ENCODE data around the gene PARVB. TPM values are rescaled to one million over a fixed set of nuclear protein-coding genes. Genes with fewer than 3 reads are reported as not detected.
A peak's percentile ranks its signal among the peaks of the same experiment; 100 is the strongest.

PARVB gene
- total RNA-seq, 1 donor from 2014 or later = 122 TPM

DNA sequence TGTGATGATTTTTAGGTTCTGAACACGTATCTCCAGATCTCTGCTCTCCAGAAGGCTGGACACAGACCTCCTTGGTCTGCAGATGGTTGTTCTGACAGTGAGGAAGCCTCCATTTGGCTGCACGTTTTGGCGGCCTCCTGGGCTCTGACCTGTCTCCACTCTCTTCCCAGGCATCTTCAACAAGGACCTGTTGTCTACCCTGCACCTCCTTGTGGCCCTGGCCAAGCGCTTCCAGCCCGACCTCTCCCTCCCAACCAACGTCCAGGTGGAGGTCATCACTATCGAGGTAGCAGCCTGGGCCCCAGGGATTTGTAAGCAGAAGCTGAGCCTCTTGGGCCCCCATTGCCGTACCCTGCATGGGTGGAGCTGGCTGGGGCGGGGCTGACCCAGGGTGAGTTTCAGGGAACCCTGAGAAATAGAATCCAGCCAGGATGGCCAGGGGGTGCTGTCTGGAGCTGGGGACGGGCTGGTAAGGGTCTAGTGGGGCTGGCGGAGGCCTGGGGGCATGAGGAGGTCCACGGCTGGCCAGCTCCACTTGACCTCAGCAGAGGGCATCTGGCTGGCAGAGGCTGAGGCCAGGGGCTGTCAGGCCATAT is 166.4 kb downstream of the PARVB start:
- H3K27me3 Mint-ChIP-seq (ENCODE audit: low read depth) = no peaks in the 10 kb centered on the region
- peaks cover 29% of the 10 kb centered on the region for H3K4me1 Mint-ChIP-seq (ENCODE audit: low read depth)
- H3K9me3 Mint-ChIP-seq = no peaks in the 10 kb centered on the region
- no peak overlapping the region for H3K27ac Mint-ChIP-seq
- peaks cover 43% of the 10 kb centered on the region for H3K36me3 Mint-ChIP-seq (ENCODE audit: low read depth)
- no peak overlapping the region for H3K4me3 Mint-ChIP-seq (ENCODE audit: low read depth)
- DNase-seq (ENCODE audit: low spot score) = no peak
- intact Hi-C loops (cut with micrococcal nuclease) = no loop called here

DNA sequence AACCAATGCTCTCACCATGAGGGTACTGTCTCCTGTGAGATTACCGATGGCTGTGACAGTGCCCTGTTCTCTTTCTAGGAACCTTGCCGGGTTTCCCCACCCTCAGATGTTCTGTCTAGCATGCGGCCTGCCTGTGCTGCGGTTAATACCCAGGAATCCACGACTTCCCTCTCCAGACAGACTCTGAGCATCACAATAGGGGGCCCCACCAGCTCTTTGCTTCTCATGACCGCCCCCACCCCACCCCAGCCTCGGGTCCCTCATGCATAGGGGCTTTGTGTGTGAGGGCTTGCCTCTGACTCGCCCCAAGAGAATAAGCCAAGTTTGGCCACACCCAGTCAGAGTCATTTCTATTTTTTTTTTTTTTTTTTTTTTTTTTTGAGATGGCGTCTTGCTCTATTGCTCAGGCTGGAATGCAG is 166.9 kb downstream of the PARVB start:
- Mint-ChIP-seq H3K27me3 (ENCODE audit: low read depth) (no peaks in the 10 kb centered on the region), H3K9me3 (no peaks in the 10 kb centered on the region), H3K4me3 (ENCODE audit: low read depth) (no peak overlapping the region), H3K36me3 (ENCODE audit: low read depth) (peaks cover 43% of the 10 kb centered on the region), H3K4me1 (ENCODE audit: low read depth) (peaks cover 29% of the 10 kb centered on the region), H3K27ac (peak overlapping the region; percentile 55)
- no peak for DNase-seq (ENCODE audit: low spot score)
- intact Hi-C loops (cut with micrococcal nuclease) = loop anchor here (1.0 kb wide), 1 partner anchor 9 kb away; no protein-coding TSS in a partner anchor

DNA sequence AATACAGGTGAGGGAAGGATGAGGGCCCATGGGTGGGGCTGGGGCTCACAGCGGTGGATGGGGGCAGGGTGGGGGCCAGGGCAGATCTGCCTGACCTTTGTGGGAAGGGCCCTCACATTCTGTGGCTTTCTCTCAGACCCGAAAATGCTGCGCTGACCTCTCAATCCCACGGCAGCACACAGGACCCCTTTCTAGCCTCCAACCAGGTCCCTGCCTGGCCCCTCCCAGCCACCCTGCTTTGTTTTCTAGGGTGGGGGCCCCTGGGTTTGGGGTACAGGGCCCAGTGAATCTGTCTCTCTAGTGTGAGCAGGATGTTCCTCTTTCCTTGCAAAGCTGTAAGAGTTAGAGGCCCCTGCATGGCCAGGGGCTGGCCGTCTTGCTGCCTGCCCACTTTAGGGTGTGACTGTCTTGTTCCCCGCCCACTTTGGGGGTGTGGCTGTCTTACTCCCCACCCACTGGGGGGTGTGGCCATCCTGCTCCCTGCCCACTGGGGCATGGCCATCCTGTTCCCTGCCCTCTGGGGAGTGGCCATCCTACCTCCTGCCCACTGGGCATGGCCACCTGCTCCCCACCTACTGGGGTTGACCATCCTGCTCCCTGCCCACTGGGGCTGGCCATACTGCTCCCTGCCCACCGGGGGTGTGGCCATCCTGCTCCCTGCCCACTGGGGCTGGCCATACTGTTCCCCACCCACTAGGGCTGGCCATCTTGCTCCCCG is 168.2 kb downstream of the PARVB start:
- Mint-ChIP-seq H3K27ac (no peak overlapping the region), H3K4me3 (ENCODE audit: low read depth) (no peak overlapping the region), H3K36me3 (ENCODE audit: low read depth) (peaks cover 38% of the 10 kb centered on the region), H3K4me1 (ENCODE audit: low read depth) (peaks cover 29% of the 10 kb centered on the region), H3K27me3 (ENCODE audit: low read depth) (no peaks in the 10 kb centered on the region), H3K9me3 (no peaks in the 10 kb centered on the region)
- DNase-seq (ENCODE audit: low spot score) = peak; percentile 43
- intact Hi-C loops (cut with micrococcal nuclease) = no loop called here

DNA sequence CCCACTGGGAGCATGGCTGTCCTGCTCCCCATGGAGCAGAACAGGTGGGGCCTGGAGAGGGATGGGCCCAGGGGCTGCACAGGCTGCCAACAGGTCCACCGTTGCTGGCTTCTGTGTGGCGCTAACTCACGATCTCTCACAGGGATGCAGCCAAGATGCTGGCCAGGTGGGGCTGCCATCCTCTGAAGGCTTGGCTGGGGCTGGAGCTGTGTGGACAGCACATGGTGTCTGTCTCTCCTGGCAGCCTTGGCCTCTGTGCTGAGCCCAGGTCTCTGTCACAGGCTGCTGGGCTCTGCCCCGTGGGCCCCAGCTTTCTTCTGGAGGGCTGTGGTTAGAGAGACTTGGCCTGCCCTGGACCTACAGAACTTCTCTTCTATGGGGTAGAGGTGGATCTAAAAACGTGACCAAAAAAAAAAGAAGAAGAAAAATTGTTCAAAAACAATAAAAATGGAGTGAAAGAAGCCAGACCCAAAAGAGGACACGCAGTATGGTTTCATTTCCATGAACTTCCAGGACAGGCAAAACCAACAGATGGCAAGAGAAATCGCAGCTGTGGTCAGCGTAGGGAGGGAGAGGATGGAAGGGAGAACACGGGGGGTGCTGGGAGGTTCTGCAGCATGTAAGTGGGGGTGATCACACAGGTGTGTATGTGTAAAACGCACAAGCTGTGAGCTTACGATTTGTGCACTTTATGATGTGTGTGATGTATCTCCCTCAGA is 168.9 kb downstream of the PARVB start:
- Mint-ChIP-seq H3K27me3 (ENCODE audit: low read depth) (no peaks in the 10 kb centered on the region), H3K4me1 (ENCODE audit: low read depth) (peaks cover 29% of the 10 kb centered on the region), H3K9me3 (no peaks in the 10 kb centered on the region), H3K27ac (peak overlapping the region; percentile 39), H3K36me3 (ENCODE audit: low read depth) (peaks cover 40% of the 10 kb centered on the region), H3K4me3 (ENCODE audit: low read depth) (peak overlapping the region; percentile 33)
- no peak for DNase-seq (ENCODE audit: low spot score)
- intact Hi-C loops (cut with micrococcal nuclease) = no loop called here

DNA sequence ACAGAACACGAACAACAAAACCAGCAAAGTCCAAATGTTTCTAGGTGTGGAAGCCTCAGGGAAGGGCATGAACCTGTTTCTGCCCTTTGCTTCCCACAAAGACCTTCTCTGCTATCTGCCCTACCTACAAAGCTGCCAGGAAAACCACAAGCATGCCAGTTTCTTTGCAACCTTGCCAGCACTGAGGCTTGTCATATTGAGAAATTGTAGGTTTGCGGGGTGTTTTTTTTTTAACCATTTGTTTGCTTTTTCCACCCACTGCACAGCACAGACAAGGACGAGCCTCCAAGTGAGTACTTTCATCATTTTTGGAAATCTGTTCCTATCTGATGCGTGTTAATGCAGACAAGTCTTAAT is 169.4 kb downstream of the PARVB start:
- intact Hi-C loops (cut with micrococcal nuclease) = no loop called here
- H3K4me3 Mint-ChIP-seq (ENCODE audit: low read depth) = no peak overlapping the region
- H3K36me3 Mint-ChIP-seq (ENCODE audit: low read depth) = peaks cover 46% of the 10 kb centered on the region
- H3K4me1 Mint-ChIP-seq (ENCODE audit: low read depth) = peaks cover 29% of the 10 kb centered on the region
- DNase-seq (ENCODE audit: low spot score) = no peak
- no peaks in the 10 kb centered on the region for H3K27me3 Mint-ChIP-seq (ENCODE audit: low read depth)
- no peak overlapping the region for H3K27ac Mint-ChIP-seq
- no peaks in the 10 kb centered on the region for H3K9me3 Mint-ChIP-seq

DNA sequence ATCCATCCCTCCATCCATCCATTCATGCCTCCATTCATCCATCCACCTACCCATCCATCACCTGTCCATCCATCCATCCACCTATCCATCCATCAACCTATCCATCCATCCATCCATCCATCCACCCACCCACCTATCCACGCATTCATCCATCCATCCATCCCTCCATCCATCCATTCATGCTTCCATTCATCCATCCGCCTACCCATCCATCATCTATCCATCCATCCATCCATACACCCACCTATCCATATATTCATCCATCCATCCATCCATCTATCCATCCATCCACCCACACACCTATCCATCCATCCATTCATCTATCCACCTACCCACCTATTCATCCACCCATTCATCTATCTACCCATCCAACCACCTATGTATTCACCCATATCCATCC is 170.5 kb downstream of the PARVB start:
- peaks cover 56% of the 10 kb centered on the region for H3K36me3 Mint-ChIP-seq (ENCODE audit: low read depth)
- H3K9me3 Mint-ChIP-seq = no peaks in the 10 kb centered on the region
- H3K27ac Mint-ChIP-seq = no peak overlapping the region
- H3K27me3 Mint-ChIP-seq (ENCODE audit: low read depth) = no peaks in the 10 kb centered on the region
- no peak overlapping the region for H3K4me3 Mint-ChIP-seq (ENCODE audit: low read depth)
- intact Hi-C loops (cut with micrococcal nuclease) = no loop called here
- no peak for DNase-seq (ENCODE audit: low spot score)
- H3K4me1 Mint-ChIP-seq (ENCODE audit: low read depth) = peaks cover 29% of the 10 kb centered on the region

DNA sequence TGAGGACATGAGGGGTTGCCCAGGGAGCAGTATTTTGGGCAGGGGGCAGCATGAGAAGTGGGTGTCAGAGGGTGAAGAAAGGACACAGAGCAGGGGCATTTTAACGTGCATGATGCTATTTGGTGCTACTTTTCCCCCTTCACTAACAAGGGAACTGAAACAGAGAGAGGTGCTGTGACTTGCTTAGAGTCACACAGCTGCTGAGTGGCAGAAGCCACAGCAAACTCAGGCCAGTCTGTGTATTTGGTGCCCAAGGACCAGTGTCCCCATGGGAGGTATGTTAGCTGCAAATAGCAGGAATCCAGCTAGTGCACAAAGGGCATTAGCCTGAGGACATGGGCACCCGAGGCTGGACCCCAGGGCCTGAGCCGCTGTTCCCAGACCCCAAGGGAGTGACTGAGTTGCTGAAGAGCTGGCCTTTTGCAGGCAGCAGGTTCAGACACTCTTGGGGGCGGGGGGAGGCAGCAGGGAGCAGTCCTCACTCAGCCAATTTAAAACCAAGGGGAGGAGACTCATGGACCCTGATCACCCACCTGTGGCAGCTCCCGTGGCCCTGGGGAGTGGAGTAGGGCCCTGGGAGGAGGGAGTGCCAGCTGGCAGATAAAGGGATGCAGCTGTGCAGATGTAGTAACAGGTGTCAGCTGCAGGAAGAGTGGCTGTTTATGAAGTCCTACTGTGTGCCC is 171.2 kb downstream of the PARVB start:
- intact Hi-C loops (cut with micrococcal nuclease) = no loop called here
- DNase-seq (ENCODE audit: low spot score) = no peak
- Mint-ChIP-seq H3K27ac (no peak overlapping the region), H3K27me3 (ENCODE audit: low read depth) (no peaks in the 10 kb centered on the region), H3K4me3 (ENCODE audit: low read depth) (no peak overlapping the region), H3K4me1 (ENCODE audit: low read depth) (peaks cover 29% of the 10 kb centered on the region), H3K36me3 (ENCODE audit: low read depth) (peaks cover 62% of the 10 kb centered on the region), H3K9me3 (no peaks in the 10 kb centered on the region)

DNA sequence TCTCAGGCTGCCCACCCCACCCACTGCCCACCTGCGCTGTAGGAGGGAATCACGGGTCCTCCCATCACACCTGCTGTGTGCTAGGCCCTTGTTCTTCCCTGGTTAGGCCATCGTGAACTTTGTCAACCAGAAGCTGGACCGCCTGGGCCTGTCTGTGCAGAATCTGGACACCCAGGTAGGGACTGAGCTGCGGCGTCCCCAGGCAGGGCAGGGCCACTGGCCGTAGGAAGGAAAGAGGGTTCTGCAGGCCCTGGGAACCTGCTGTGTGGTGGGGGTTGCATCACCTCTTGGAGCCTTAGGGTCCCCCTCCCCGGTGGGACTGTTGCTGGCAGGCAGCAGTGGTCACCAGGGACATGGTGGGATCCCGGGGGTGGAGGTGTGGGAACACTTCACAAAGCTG is 172.1 kb downstream of the PARVB start:
- Mint-ChIP-seq H3K9me3 (no peaks in the 10 kb centered on the region), H3K4me3 (ENCODE audit: low read depth) (no peak overlapping the region), H3K4me1 (ENCODE audit: low read depth) (peaks cover 26% of the 10 kb centered on the region), H3K36me3 (ENCODE audit: low read depth) (peaks cover 70% of the 10 kb centered on the region), H3K27me3 (ENCODE audit: low read depth) (no peaks in the 10 kb centered on the region), H3K27ac (no peak overlapping the region)
- no peak for DNase-seq (ENCODE audit: low spot score)
- intact Hi-C loops (cut with micrococcal nuclease) = no loop called here

DNA sequence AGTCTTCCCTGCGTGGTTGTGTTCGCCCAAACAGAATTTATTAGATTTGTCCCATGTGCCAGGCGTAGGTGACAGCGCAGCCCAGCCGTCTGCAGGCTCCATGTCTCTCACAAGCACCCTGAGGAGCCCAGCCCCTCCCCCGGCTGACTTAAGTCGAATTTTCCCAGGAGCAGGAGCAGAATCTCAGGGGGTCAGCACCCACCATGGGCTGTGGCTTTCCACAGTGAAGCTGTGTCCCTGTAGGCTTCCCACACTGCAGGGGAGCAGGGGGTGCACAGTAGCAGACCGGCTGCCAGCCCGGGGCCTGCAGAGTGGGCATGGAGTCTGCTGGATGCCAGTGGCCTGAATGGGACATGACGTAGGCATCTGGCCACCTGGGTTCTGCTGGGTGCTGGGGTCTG is 172.6 kb downstream of the PARVB start:
- H3K4me1 Mint-ChIP-seq (ENCODE audit: low read depth) = peaks cover 22% of the 10 kb centered on the region
- H3K27ac Mint-ChIP-seq = no peak overlapping the region
- no peak overlapping the region for H3K4me3 Mint-ChIP-seq (ENCODE audit: low read depth)
- H3K36me3 Mint-ChIP-seq (ENCODE audit: low read depth) = peaks cover 70% of the 10 kb centered on the region
- no peaks in the 10 kb centered on the region for H3K27me3 Mint-ChIP-seq (ENCODE audit: low read depth)
- intact Hi-C loops (cut with micrococcal nuclease) = no loop called here
- DNase-seq (ENCODE audit: low spot score) = no peak
- no peaks in the 10 kb centered on the region for H3K9me3 Mint-ChIP-seq

DNA sequence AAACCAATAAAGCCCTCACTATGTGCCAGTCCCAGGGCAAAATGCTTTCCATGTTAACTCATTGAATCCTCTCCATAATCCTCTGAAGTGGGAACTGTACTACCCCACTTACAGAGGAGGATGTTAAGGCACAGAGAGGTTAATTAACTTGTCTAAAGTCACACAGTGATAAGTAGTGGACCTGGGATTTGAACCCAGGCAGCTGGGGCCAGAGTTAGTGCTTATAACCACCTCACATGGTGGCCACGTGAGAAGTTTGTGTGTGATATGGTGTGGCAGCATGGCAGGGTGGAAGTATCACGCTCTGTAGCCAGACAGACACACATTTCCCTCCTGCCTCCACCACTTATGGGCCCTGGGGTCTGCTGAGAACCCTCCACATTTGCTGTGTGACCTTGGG is 173.2 kb downstream of the PARVB start:
- H3K9me3 Mint-ChIP-seq = no peaks in the 10 kb centered on the region
- H3K4me1 Mint-ChIP-seq (ENCODE audit: low read depth) = peaks cover 20% of the 10 kb centered on the region
- no peaks in the 10 kb centered on the region for H3K27me3 Mint-ChIP-seq (ENCODE audit: low read depth)
- no peak for DNase-seq (ENCODE audit: low spot score)
- peaks cover 72% of the 10 kb centered on the region for H3K36me3 Mint-ChIP-seq (ENCODE audit: low read depth)
- intact Hi-C loops (cut with micrococcal nuclease) = no loop called here
- H3K27ac Mint-ChIP-seq = no peak overlapping the region
- no peak overlapping the region for H3K4me3 Mint-ChIP-seq (ENCODE audit: low read depth)

DNA sequence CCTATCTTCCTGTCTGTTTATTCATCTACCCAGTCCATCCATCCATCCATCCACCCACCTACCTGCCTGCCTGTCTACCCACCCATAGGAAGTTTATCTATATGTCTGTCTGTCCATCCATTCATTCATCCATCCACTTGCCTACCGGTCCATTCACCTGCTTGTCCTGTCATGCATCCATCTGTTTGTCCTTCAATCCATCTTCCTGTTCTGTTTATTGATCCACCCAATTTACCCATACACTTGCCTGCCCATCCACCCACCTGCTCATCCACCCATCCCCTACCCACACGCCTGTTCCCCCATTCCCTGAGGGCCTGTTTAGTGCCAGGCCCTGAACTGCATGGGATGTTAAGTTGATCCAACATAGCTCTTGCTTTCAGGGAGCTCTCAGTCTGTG is 175.1 kb downstream of the PARVB start:
- Mint-ChIP-seq H3K27ac (no peak overlapping the region), H3K27me3 (ENCODE audit: low read depth) (no peaks in the 10 kb centered on the region), H3K36me3 (ENCODE audit: low read depth) (peaks cover 65% of the 10 kb centered on the region), H3K4me1 (ENCODE audit: low read depth) (peaks cover 6% of the 10 kb centered on the region), H3K4me3 (ENCODE audit: low read depth) (no peak overlapping the region), H3K9me3 (no peaks in the 10 kb centered on the region)
- intact Hi-C loops (cut with micrococcal nuclease) = no loop called here
- no peak for DNase-seq (ENCODE audit: low spot score)

DNA sequence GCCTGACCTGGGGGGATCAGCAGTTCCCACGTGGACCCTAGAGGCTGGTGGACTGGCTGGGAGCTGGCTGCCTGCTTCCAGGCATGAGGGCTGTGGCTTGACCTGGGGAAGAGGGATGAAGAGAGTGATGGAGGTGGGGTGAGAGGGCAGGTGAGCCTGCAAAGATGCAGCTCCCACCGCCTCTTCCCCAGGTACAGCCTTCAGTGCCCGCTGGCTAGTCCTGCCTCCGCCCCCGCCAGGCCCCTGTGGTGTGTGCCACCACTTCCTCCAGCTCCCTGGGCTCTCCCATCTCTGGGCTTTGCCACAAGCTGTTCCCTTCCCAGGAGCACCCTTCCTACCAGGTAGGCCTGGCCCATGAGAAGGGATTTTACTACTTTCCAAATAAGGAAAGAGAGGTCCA is 175.8 kb downstream of the PARVB start:
- H3K4me3 Mint-ChIP-seq (ENCODE audit: low read depth) = no peak overlapping the region
- no peaks in the 10 kb centered on the region for H3K4me1 Mint-ChIP-seq (ENCODE audit: low read depth)
- H3K27ac Mint-ChIP-seq = no peak overlapping the region
- no peaks in the 10 kb centered on the region for H3K9me3 Mint-ChIP-seq
- intact Hi-C loops (cut with micrococcal nuclease) = no loop called here
- H3K36me3 Mint-ChIP-seq (ENCODE audit: low read depth) = peaks cover 58% of the 10 kb centered on the region
- H3K27me3 Mint-ChIP-seq (ENCODE audit: low read depth) = no peaks in the 10 kb centered on the region
- no peak for DNase-seq (ENCODE audit: low spot score)

DNA sequence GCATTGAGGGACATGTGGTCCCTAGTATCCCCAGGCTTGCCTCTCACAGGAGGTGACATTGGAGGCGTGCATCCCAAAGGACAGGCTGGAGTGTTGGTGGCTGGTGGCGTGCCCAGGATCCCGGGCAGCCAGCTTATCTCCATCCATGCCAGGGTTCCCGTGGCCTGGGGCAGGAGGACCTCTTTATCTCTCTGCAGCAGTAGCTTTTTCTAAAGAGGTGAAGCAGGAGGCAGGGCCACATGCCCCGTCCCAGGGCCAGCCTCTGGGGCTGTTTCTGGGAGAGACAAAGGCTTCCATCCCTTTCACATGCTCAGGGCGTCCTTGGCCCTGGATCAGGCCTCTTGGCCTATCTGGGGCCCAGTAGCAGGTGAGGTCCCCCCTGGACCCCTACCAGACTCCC is 176.3 kb downstream of the PARVB start:
- Mint-ChIP-seq H3K4me1 (ENCODE audit: low read depth) (no peaks in the 10 kb centered on the region), H3K36me3 (ENCODE audit: low read depth) (peaks cover 55% of the 10 kb centered on the region), H3K4me3 (ENCODE audit: low read depth) (no peak overlapping the region), H3K27me3 (ENCODE audit: low read depth) (no peaks in the 10 kb centered on the region), H3K9me3 (no peaks in the 10 kb centered on the region), H3K27ac (no peak overlapping the region)
- intact Hi-C loops (cut with micrococcal nuclease) = no loop called here
- DNase-seq (ENCODE audit: low spot score) = no peak

Measured in activated T-helper 2 cell treated with anti-CD3 and anti-CD28 coated beads, Interferon-gamma antibody, Interleukin-2, Interleukin-4, amounts not matched to agents 10 μg/mL and 5 μg/mL and 100 μg/mL, durations not matched to agents 14 hours and 24 hours and 36 hours (primary cell).